Activated CD8-positive, alpha-beta T cell treated with anti-CD3 and anti-CD28 coated beads, Interleukin-2, amount 10 ng/mL, durations not matched to agents 7 days and 5 days (primary cell): ENCODE data around the gene IRX2. TPM values are rescaled to one million over a fixed set of nuclear protein-coding genes. Genes with fewer than 3 reads are reported as not detected.

Source experiments
- ATAC-seq: fragments of 150-1000 bp; cut with Tn5 transposase; one replicate; pipeline ENCODE4 v1.10.0; 2021; ENCODE audit warnings: moderate library complexity
- CTCF ChIA-PET: fragments of 350-600 bp; sonication (Branson Sonifier 250); formaldehyde crosslinking; loops from one replicate; lab custom pipeline; 2021; ENCODE audit warnings: antibody characterized with exemption; lab: Charles Lee
- POLR2A ChIA-PET: fragments of 350-600 bp; sonication (Branson Sonifier 250); formaldehyde crosslinking; loops from one replicate; lab custom pipeline; 2021; ENCODE audit warnings: antibody characterized with exemption; lab: Charles Lee
- DNase-seq: peaks from one replicate; pipeline ENCODE4 v3.0.0-alpha.2; 2020
- H3K27ac Mint-ChIP-seq: one replicate; pipeline ENCODE4 v1.8.0; 2021; ENCODE audit warnings: mild to moderate bottlenecking, mixed read lengths
- H3K27me3 Mint-ChIP-seq: one replicate; pipeline ENCODE4 v1.8.0; 2021; ENCODE audit warnings: low read depth, mixed read lengths
- H3K36me3 Mint-ChIP-seq: one replicate; pipeline ENCODE4 v1.8.0; 2021; ENCODE audit warnings: low read depth, mixed read lengths
- H3K4me1 Mint-ChIP-seq: one replicate; pipeline ENCODE4 v1.8.0; 2021; ENCODE audit warnings: low read depth, mixed read lengths
- H3K4me3 Mint-ChIP-seq: one replicate; pipeline ENCODE4 v1.8.0; 2021; ENCODE audit warnings: mild to moderate bottlenecking, mixed read lengths
- H3K9me3 Mint-ChIP-seq: one replicate; pipeline ENCODE4 v1.8.0; 2022; ENCODE audit warnings: mixed read lengths; ENCODE audit not compliant: insufficient read depth
- total RNA-seq, 2 experiments: library from RNA; stranded (reverse); gene quantifications; one replicate each; pipeline ENCODE4 v1.2.3, GENCODE V29; 2021

IRX2 gene
- total RNA-seq, 2 experiments from 2014 or later: not detected

DNA sequence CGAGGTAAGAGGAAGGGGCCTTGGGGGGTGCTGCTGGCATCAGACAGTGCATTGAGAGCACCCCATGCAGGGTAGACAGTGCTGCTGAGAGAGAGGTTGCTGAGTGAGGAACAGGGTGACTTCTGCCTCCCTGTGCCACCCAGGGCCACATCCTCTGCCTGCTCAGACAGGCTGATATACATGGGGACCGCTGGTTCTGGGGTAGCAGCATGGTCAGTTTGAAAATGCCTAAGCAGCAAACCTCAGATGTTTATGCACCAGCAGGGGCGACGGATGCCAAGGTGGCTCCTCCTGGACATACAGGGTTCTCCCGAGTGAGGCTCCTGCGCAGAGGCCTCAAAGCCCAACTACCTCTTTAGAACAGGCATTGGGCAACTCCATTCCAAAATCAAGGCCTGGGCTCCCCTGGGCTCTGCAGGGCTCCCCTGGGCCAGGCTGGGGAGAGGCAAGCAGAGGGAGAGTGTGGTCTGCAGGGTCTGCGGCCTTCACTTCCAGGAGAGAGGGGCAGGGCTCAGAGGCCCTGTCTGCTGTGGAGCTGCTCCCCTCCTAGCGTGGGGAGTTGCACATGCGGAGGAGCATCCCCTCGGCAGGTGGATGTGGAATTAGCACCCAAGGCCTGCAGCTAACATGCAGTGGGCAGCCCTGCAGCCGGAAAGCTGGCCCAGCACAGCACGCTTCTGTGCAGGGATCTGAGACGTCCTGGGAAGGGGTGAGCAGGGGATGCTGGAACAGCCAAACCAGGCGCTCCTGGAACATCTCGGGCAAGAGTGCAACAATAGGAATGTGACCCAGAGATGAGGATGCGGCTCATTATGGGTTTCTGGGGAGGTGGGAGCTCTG lies 46.5 kb downstream of the IRX2 start:
- no peaks in the 10 kb centered on the region for H3K4me1 Mint-ChIP-seq
- H3K9me3 Mint-ChIP-seq: no peaks in the 10 kb centered on the region
- ATAC-seq: no peak
- no peaks in the 10 kb centered on the region for H3K27me3 Mint-ChIP-seq
- H3K27ac Mint-ChIP-seq: no peak overlapping the region
- CTCF ChIA-PET: no interaction called here
- DNase-seq: no peak
- H3K36me3 Mint-ChIP-seq: no peaks in the 10 kb centered on the region
- H3K4me3 Mint-ChIP-seq: no peak overlapping the region
- POLR2A ChIA-PET: no interaction called here

DNA sequence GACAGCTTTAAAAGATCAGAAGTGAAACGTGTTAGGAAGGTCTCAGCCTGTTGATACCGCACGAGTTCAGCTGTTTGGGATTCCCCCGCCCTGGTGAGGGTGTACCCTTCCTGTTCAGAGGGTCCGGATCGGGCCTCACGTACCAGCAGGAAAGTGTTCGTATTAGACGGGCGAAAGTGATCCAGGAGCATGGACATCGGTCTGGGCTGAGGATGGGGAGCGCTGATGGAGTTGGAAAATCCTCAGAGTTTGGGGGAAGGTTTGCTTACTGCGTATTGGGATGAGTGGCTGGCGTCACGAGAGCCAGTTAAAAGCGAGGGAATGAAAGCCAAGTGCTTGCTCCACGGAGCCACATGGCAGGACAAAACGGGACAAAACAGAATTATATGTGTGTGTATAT lies 47.4 kb downstream of the IRX2 start:
- Mint-ChIP-seq H3K27me3 (no peaks in the 10 kb centered on the region), H3K4me1 (no peaks in the 10 kb centered on the region), H3K9me3 (no peaks in the 10 kb centered on the region), H3K4me3 (no peak overlapping the region), H3K36me3 (no peaks in the 10 kb centered on the region), H3K27ac (no peak overlapping the region)
- DNase-seq (no peak), ATAC-seq (no peak)
- CTCF ChIA-PET: no interaction called here
- POLR2A ChIA-PET: no interaction called here

DNA sequence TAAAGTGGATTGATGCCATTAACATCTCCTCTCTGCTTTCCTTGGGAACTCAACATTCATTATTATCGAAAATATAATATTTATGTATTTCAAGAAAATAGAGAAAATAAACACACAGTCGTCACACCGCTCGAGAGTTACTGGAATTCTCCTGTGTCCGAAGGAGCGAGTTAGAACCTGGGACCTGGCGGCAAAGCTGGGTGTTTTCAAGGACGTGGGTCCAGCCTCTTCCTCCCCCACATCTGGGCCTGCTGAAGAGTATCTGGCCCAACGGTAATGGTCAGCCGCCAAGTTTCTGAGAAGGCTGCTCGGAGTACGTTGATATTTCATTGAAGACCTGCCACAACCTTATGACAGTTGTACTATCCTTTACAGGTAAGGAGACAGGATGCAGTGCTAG lies 47.9 kb downstream of the IRX2 start:
- Mint-ChIP-seq H3K4me3 (no peak overlapping the region), H3K36me3 (no peaks in the 10 kb centered on the region), H3K27me3 (no peaks in the 10 kb centered on the region), H3K4me1 (no peaks in the 10 kb centered on the region), H3K27ac (no peak overlapping the region), H3K9me3 (no peaks in the 10 kb centered on the region)
- no peak for ATAC-seq
- POLR2A ChIA-PET: no interaction called here
- no peak for DNase-seq
- CTCF ChIA-PET: no interaction called here

DNA sequence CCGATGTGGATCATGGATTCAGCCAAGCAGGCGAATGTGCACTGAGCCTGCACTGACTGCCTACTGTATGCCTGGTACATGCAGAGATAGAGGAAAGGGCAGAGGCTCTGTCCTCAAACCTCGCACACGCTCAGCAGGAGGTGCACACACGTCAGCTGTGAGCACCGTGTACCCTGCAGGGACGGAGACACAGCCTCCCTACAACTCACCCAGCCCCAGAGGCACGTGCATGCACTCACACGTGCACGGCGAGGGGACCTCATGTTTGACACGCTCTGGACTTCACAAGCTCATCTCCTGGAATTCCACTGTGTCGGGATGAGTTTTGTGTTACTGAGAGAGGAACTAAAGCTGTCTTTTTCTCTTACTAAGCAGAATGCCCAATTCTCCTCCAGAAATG lies 48.4 kb downstream of the IRX2 start:
- POLR2A ChIA-PET: no interaction called here
- Mint-ChIP-seq H3K27ac (no peak overlapping the region), H3K4me1 (no peaks in the 10 kb centered on the region), H3K27me3 (no peaks in the 10 kb centered on the region), H3K4me3 (no peak overlapping the region), H3K36me3 (no peaks in the 10 kb centered on the region), H3K9me3 (no peaks in the 10 kb centered on the region)
- no peak for DNase-seq
- ATAC-seq: no peak
- CTCF ChIA-PET: no interaction called here

DNA sequence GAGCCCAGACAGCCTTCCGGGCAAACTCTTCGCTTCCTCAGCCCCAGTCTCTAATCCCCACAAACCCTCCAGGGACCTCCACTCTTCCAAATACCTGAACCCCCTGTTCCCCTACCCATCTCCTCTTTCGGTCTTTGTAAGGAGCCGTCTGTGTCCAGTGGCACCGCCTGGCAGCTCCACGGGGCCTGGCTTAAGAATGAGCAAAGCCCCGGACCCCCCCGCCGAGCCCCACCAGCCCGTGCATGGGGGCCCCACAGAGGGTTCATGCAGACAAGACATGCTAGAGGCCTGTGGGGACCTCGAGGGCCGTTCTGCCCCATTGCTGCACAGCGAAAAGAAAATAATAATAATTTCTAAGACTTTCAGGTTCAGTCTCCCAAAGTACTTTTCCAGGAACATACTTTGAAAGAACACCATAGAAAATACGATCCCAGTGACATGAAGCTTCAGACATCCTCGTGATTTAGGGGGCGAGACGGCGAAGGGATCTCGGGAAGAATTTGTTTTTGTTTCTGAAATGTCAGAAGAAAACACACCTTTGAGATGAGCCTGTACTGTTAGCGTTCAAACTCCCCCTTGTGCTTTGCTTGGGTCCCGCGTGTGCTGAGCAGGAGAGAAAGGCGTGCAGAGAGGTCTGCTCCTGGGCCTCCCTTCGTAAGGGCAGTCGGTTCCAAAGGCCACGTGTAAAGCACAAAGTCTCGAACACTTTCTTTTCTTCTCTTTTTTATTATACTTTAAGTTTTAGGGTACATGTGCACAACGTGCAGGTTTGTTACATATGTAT lies 49.2 kb downstream of the IRX2 start:
- H3K27ac Mint-ChIP-seq: no peak overlapping the region
- POLR2A ChIA-PET: no interaction called here
- no peaks in the 10 kb centered on the region for H3K27me3 Mint-ChIP-seq
- no peak overlapping the region for H3K4me3 Mint-ChIP-seq
- ATAC-seq (no peak), DNase-seq (no peak)
- no peaks in the 10 kb centered on the region for H3K9me3 Mint-ChIP-seq
- H3K36me3 Mint-ChIP-seq: no peaks in the 10 kb centered on the region
- CTCF ChIA-PET: no interaction called here
- no peaks in the 10 kb centered on the region for H3K4me1 Mint-ChIP-seq

DNA sequence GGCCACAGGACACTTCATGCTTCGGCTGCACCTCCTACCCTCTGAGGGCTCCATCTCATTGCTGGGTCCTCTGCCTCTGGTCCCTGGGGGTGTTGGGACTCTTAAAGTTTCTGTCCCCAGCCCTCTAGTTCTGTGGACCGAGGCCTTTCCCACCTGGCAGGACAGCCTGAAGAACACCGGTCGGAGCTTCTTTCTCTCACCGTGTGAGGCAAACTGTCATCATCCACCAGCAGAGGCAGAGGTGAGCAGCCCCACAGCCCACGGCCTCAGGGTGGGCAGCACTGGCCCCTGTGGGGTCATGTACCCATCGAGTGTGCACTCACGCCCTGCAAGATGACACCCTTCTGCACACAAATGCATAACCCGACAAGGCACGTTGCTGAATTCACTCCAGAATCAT lies 49.9 kb downstream of the IRX2 start:
- Mint-ChIP-seq H3K27ac (no peak overlapping the region), H3K36me3 (no peaks in the 10 kb centered on the region), H3K27me3 (no peaks in the 10 kb centered on the region), H3K9me3 (no peaks in the 10 kb centered on the region), H3K4me3 (no peak overlapping the region), H3K4me1 (no peaks in the 10 kb centered on the region)
- ATAC-seq: no peak
- CTCF ChIA-PET: no interaction called here
- POLR2A ChIA-PET: no interaction called here
- DNase-seq: no peak

DNA sequence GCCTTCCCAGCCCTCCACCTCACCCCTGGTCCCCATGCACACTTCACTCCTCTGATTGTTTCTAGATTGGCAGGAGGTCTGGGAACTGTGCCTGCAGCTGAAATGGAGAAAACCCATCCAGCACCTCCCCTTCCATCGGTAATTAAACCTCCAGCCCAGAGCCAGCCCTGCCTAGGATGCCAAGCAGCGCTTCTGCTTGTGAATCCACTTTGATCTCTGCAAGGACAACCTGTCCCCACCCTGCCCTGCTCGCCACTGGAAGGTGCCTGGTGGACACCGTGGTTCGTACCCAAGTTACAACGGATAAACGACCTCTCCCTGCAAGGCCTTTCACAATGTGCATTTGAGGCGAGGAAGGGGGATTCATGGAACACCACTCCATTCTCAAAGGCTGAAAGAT lies 50.6 kb downstream of the IRX2 start:
- H3K4me3 Mint-ChIP-seq: no peak overlapping the region
- ChIA-PET CTCF (no interaction called here), POLR2A (no interaction called here)
- no peaks in the 10 kb centered on the region for H3K27me3 Mint-ChIP-seq
- no peaks in the 10 kb centered on the region for H3K4me1 Mint-ChIP-seq
- H3K36me3 Mint-ChIP-seq: no peaks in the 10 kb centered on the region
- peaks cover 4% of the 10 kb centered on the region for H3K9me3 Mint-ChIP-seq
- ATAC-seq (no peak), DNase-seq (no peak)
- H3K27ac Mint-ChIP-seq: no peak overlapping the region

DNA sequence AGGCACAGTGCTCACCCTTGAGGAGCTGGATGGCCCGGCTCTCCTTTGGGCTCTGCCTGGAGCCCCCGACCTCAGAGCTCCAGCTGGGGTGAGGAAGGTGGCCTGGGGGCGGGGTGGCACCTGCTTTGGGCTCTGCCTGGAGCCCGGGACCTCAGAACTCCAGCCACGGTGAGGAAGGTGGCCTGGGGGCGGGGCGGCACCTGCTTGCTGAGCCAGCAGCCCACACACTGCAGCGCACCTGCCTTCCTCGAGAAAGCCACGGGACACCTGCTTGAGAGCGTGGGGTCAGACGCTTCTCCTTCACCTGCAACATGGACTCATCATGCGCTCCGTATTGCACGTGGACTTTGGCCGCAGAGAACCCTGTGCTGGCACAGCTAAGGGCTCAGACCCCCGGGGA lies 51.8 kb downstream of the IRX2 start:
- Mint-ChIP-seq H3K36me3 (no peaks in the 10 kb centered on the region), H3K4me3 (no peak overlapping the region), H3K27ac (no peak overlapping the region), H3K9me3 (peaks cover 4% of the 10 kb centered on the region), H3K27me3 (no peaks in the 10 kb centered on the region), H3K4me1 (no peaks in the 10 kb centered on the region)
- ATAC-seq (no peak), DNase-seq (no peak)
- ChIA-PET POLR2A (no interaction called here), CTCF (no interaction called here)

DNA sequence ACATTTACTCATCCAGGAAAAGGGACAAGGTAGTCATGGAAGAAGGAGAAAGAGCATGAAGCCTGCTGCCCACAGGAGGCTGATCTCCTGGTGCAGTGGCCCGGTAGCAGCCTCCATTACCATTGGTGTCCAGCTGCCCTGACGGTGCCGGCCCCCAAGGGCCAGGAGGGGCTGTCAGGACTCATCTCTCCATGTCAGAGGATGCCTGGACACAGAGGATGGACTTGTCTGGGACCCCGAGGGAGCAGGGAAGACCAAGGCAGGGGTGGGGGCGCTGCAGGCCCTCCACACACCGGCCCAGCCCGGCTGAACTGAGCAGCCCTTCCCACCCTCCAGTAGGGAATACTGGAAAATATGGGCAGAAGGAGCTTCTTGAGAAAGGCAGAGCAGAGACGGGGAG lies 52.2 kb downstream of the IRX2 start:
- Mint-ChIP-seq H3K4me1 (no peaks in the 10 kb centered on the region), H3K27me3 (no peaks in the 10 kb centered on the region), H3K36me3 (no peaks in the 10 kb centered on the region), H3K9me3 (peaks cover 4% of the 10 kb centered on the region), H3K4me3 (no peak overlapping the region), H3K27ac (no peak overlapping the region)
- no peak for DNase-seq
- ChIA-PET CTCF (no interaction called here), POLR2A (no interaction called here)
- no peak for ATAC-seq

DNA sequence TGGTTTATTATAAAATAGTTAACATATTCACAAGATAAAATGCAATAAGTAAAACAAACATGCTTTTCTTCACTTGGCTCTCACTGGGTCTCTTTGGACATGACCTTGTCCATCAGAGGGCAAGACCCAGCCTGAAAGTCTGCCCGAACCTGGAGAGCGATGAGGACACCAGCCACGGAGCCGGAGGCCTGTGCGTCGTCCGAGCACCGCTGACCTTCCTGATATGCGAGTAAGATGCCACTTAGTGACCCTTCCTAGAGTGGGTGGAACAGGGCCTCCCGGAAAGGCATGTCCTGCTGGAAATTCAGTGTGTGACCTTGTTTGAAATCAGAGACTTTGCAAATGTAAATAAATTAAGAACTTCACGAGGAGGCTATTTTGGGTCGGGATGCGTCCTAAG lies 52.9 kb downstream of the IRX2 start:
- ATAC-seq: no peak
- POLR2A ChIA-PET: no interaction called here
- no peaks in the 10 kb centered on the region for H3K4me1 Mint-ChIP-seq

DNA sequence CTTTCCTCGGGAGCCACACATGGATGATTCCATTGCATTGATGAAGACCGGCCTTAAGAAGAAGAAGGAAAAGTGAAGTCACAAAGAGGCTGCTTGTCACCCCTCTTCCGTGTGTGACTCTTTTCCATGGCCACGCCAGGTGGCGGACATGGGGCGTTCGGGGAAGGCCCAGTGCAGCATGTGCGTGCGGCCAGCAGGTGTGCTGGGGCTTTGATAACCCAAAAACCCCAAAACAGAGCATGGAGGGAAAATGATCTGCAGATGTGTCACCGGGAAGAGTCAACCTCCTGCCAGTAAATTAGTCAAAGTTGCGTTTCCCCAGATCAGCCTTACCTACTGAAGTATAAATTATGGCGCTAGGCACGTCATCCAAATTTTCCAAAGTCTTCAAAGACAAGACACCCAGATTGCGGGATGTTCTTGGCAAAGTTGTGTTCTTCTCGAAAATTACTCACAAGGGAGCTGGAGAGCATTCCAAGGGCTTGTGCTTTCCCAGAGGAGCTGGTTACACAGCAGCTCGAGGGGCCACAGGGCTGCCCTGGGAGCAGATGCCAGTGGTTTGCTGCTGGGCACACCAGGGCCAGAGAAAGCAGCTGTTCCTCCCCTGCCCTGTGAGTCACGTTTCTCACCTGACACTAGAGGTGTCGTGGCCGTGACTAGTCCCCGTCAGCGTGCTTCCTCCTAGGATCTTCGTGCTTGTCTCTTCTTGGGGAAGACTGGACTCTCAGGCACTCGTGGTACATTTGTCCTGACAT lies 53.9 kb downstream of the IRX2 start:
- DNase-seq: no peak
- peaks cover 4% of the 10 kb centered on the region for H3K9me3 Mint-ChIP-seq
- no peak for ATAC-seq
- no peaks in the 10 kb centered on the region for H3K36me3 Mint-ChIP-seq
- no peaks in the 10 kb centered on the region for H3K27me3 Mint-ChIP-seq
- H3K4me1 Mint-ChIP-seq: no peaks in the 10 kb centered on the region
- no peak overlapping the region for H3K27ac Mint-ChIP-seq
- no peak overlapping the region for H3K4me3 Mint-ChIP-seq
- POLR2A ChIA-PET: interaction anchor here (0.7 kb wide), 1 partner anchor 9 kb away, joined by 3 read pairs; no protein-coding TSS in a partner anchor
- CTCF ChIA-PET: no interaction called here

More for the DNA sequence above, 52.9 kb downstream of the IRX2 start:
- Mint-ChIP-seq H3K27me3 (no peaks in the 10 kb centered on the region), H3K27ac (no peak overlapping the region), H3K36me3 (no peaks in the 10 kb centered on the region), H3K4me3 (no peak overlapping the region), H3K9me3 (peaks cover 4% of the 10 kb centered on the region)
- CTCF ChIA-PET: no interaction called here
- no peak for DNase-seq

DNA sequence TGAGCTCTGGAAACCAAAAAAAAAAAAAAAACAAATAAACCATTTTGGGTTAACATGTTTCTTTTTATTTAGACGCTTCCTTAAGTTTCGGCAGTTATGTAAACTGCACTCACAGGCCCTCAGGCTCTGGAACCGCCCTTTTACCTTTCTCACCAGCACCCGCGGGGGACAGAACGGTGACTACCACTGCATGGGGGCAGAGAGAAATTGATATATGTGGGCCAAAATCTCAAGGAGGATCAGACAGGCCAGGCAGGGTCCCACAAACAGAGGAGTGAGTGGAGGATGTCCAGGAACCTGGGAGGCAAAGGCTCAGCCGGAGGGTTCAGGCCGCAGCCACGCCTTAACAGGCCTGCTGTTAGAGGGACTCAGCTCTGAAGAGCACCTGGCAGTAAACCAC lies 54.4 kb downstream of the IRX2 start:
- H3K4me1 Mint-ChIP-seq: no peaks in the 10 kb centered on the region
- H3K36me3 Mint-ChIP-seq: no peaks in the 10 kb centered on the region
- CTCF ChIA-PET: no interaction called here
- H3K9me3 Mint-ChIP-seq: peaks cover 4% of the 10 kb centered on the region
- no peak overlapping the region for H3K27ac Mint-ChIP-seq
- no peak overlapping the region for H3K4me3 Mint-ChIP-seq
- POLR2A ChIA-PET: no interaction called here
- no peaks in the 10 kb centered on the region for H3K27me3 Mint-ChIP-seq
- DNase-seq: no peak
- no peak for ATAC-seq
